H9 (cell line): ENCODE measurements around the gene PNKP. TPM values are rescaled to one million over a fixed set of nuclear protein-coding genes. Genes with fewer than 3 reads are reported as not detected.

ENCODE experiments used
- DNase-seq: peaks from one replicate; pipeline ENCODE4 v3.0.0-alpha.2; 2017
- H2AFZ ChIP-seq: one replicate; pipeline ENCODE4 v1.6.1; 2013; ENCODE audit warnings: mild to moderate bottlenecking, low read length, control low read depth, moderate library complexity
- H2AK5ac ChIP-seq: 2 replicates; pipeline ENCODE4 v1.6.1; 2013; ENCODE audit warnings: low read length, control low read depth, mixed read lengths; ENCODE audit not compliant: insufficient read length
- H2BK120ac ChIP-seq: one replicate; pipeline ENCODE4 v1.6.1; 2013; ENCODE audit warnings: low read depth, mild to moderate bottlenecking, low read length, control low read depth, inconsistent platforms; ENCODE audit not compliant: poor library complexity, severe bottlenecking
- H2BK12ac ChIP-seq: 2 replicates; pipeline ENCODE4 v1.6.1; 2013; ENCODE audit warnings: low read length, control low read depth, mixed read lengths, low read depth; ENCODE audit not compliant: insufficient read length
- H2BK15ac ChIP-seq: 2 replicates; pipeline ENCODE4 v1.6.1; 2013; ENCODE audit warnings: low read depth, low read length, control low read depth
- H2BK20ac ChIP-seq: one replicate; pipeline ENCODE4 v1.6.1; 2013; ENCODE audit warnings: low read depth, mild to moderate bottlenecking, low read length, control low read depth, inconsistent platforms; ENCODE audit not compliant: poor library complexity, severe bottlenecking
- H2BK5ac ChIP-seq: 2 replicates; pipeline ENCODE4 v1.6.1; 2013; ENCODE audit warnings: low read length, control low read depth, mixed read lengths; ENCODE audit not compliant: insufficient read length
- H3K14ac ChIP-seq: 2 replicates; pipeline ENCODE4 v1.6.1; 2013; ENCODE audit warnings: low read length, control low read depth; ENCODE audit not compliant: insufficient read depth
- H3K18ac ChIP-seq: 2 replicates; pipeline ENCODE4 v1.6.1; 2013; ENCODE audit warnings: low read depth, mild to moderate bottlenecking, mixed read lengths, low read length, control low read depth; ENCODE audit not compliant: insufficient read length
- H3K23ac ChIP-seq: 2 replicates; pipeline ENCODE4 v1.6.1; 2013; ENCODE audit warnings: low read length, control low read depth, mixed read lengths, low read depth; ENCODE audit not compliant: insufficient read length
- H3K23me2 ChIP-seq: 2 replicates; pipeline ENCODE4 v1.6.1; 2013; ENCODE audit warnings: low read depth, mild to moderate bottlenecking, mixed read lengths, low read length, control low read depth; ENCODE audit not compliant: insufficient read length, poor library complexity, severe bottlenecking
- H3K27ac ChIP-seq: 2 replicates; pipeline ENCODE4 v1.5.1; 2013; ENCODE audit warnings: low read length, control low read depth, mixed read lengths, low read depth; ENCODE audit not compliant: insufficient read length
- H3K27me3 ChIP-seq: 2 replicates; pipeline ENCODE4 v1.6.1; 2013; ENCODE audit warnings: low read length, control low read depth, inconsistent platforms; ENCODE audit not compliant: insufficient read depth
- H3K4ac ChIP-seq: 2 replicates; pipeline ENCODE4 v1.6.1; 2013; ENCODE audit warnings: low read depth, mild to moderate bottlenecking, control low read depth, inconsistent platforms, low read length, moderate library complexity
- H3K4me1 ChIP-seq: 2 replicates; pipeline ENCODE4 v1.6.1; 2013; ENCODE audit warnings: low read length, control low read depth, inconsistent platforms; ENCODE audit not compliant: insufficient read depth
- H3K4me2 ChIP-seq: 2 replicates; pipeline ENCODE4 v1.6.1; 2013; ENCODE audit warnings: low read length, control low read depth, mixed read lengths; ENCODE audit not compliant: insufficient read length, insufficient read depth
- H3K56ac ChIP-seq: 2 replicates; pipeline ENCODE4 v1.6.1; 2013; ENCODE audit warnings: low read depth, mild to moderate bottlenecking, mixed read lengths, low read length, control low read depth; ENCODE audit not compliant: insufficient read length
- H3K79me1 ChIP-seq: 2 replicates; pipeline ENCODE4 v1.6.1; 2013; ENCODE audit warnings: low read depth, mild to moderate bottlenecking, moderate library complexity, low read length, control low read depth, inconsistent platforms; ENCODE audit not compliant: insufficient read depth, poor library complexity, severe bottlenecking
- H3K79me2 ChIP-seq: 2 replicates; pipeline ENCODE4 v1.6.1; 2013; ENCODE audit warnings: low read length, control low read depth, inconsistent platforms; ENCODE audit not compliant: insufficient read depth
- H3K9ac ChIP-seq: 2 replicates; pipeline ENCODE4 v1.6.1; 2013; ENCODE audit warnings: low read length, control low read depth, mixed read lengths; ENCODE audit not compliant: insufficient read length; ENCODE audit errors: extremely low read depth
- H3K9me3 ChIP-seq: one replicate; pipeline ENCODE4 v1.6.1; 2013; ENCODE audit warnings: low read depth, low read length, inconsistent platforms; ENCODE audit not compliant: control insufficient read depth
- H3T11ph ChIP-seq: one replicate; pipeline ENCODE4 v1.6.1; 2013; ENCODE audit warnings: mild to moderate bottlenecking, low read length, control low read depth, inconsistent platforms
- H4K20me1 ChIP-seq: one replicate; pipeline ENCODE4 v1.6.1; 2013; ENCODE audit not compliant: control insufficient read depth, insufficient read length, insufficient read depth
- H4K5ac ChIP-seq: 2 replicates; pipeline ENCODE4 v1.6.1; 2013; ENCODE audit warnings: low read depth, mild to moderate bottlenecking, mixed read lengths, low read length, control low read depth; ENCODE audit not compliant: insufficient read length
- H4K8ac ChIP-seq: replicated peaks from 2 replicates; pipeline ENCODE4 v1.6.1; 2013; ENCODE audit warnings: low read length, control low read depth, mixed read lengths, low read depth; ENCODE audit not compliant: insufficient read length
- H4K91ac ChIP-seq: 2 replicates; pipeline ENCODE4 v1.6.1; 2013; ENCODE audit warnings: low read depth, mild to moderate bottlenecking, moderate library complexity, mixed read lengths, low read length, control low read depth; ENCODE audit not compliant: insufficient read length
- H3K27ac Mint-ChIP-seq, 3 experiments: 2 replicates in 2 of 3; 3 replicates in 1 of 3; pipeline ENCODE4 v1.8.0; 2020 to 2021; ENCODE audit warnings: mixed read lengths in 3 of 3, mild to moderate bottlenecking in 1 of 3, moderate library complexity in 1 of 3
- H3K27me3 Mint-ChIP-seq: 2 replicates; pipeline ENCODE4 v1.8.0; 2021; ENCODE audit warnings: low read depth, mild to moderate bottlenecking, moderate library complexity, mixed read lengths
- H3K36me3 Mint-ChIP-seq, 3 experiments: 2 replicates in 2 of 3; 3 replicates in 1 of 3; pipeline ENCODE4 v1.8.0; 2020 to 2021; ENCODE audit warnings: low read depth in 3 of 3, mixed read lengths in 3 of 3; ENCODE audit not compliant: insufficient read depth in 1 of 3
- H3K4me1 Mint-ChIP-seq, 2 experiments: 2 replicates each; pipeline ENCODE4 v1.8.0; 2020; ENCODE audit warnings: mixed read lengths in 2 of 2
- H3K4me3 Mint-ChIP-seq, 2 experiments: 2 replicates in 1 of 2; 3 replicates in 1 of 2; pipeline ENCODE4 v1.8.0; 2020 to 2021; ENCODE audit warnings: mild to moderate bottlenecking in 2 of 2, mixed read lengths in 2 of 2, moderate library complexity in 1 of 2
- H3K9me3 Mint-ChIP-seq, 2 experiments: 2 replicates in 1 of 2; 3 replicates in 1 of 2; pipeline ENCODE4 v1.8.0; 2020; ENCODE audit warnings: mild to moderate bottlenecking in 2 of 2, mixed read lengths in 2 of 2, moderate library complexity in 1 of 2
- WGBS: extraction: QIAGEN DNeasy Blood & Tissue Kit; methylation state at CpG from one replicate; pipeline ENCODE4 v1.1.7; 2013; ENCODE audit warnings: missing lambda C conversion rate, low lambda C conversion rate, mixed read lengths; ENCODE audit not compliant: insufficient read length; ENCODE audit errors: extremely low coverage; 5-methylcytosine and 5-hydroxymethylcytosine counted together
- total RNA-seq: library from RNA; stranded (reverse); gene quantifications from 2 replicates; pipeline ENCODE4 v1.2.1, GENCODE V29; 2021
- TF ChIP-seq, protein P1 (sequence below): fragments of 200-600 bp; sonication (generic); conservative IDR thresholded peaks from 3 replicates; pipeline ENCODE4 v1.8.0; 2021; ENCODE audit warnings: antibody characterized with exemption, mild to moderate bottlenecking

PNKP gene
- total RNA-seq, 1 experiment from 2014 or later = 157 TPM

DNA sequence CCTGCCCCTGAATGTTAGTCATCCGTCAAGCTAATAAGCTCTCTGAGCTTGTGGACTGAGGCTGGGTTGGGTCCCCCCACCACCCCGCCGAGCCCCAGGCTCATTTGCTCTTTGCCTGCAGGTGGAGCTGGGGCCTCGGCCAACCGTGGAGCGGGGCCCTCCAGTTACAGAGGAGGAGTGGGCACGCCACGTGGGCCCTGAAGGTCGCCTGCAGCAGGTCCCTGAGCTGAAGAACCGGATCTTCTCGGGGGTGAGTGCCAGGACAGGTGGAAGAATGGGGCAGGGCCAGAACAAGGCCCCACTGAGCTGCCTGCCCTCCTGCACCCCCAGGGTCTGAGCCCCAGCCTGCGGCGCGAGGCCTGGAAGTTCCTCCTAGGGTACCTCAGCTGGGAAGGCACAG, 15.3 kb upstream of the PNKP start:
- no peak overlapping the region for H2BK120ac ChIP-seq
- peaks cover 11 to 16% of the 10 kb centered on the region in 2 experiments for H3K4me1 Mint-ChIP-seq
- H3K4me3 Mint-ChIP-seq = no peak overlapping the region
- H3K9ac ChIP-seq = no peak overlapping the region
- H2BK20ac ChIP-seq = no peak overlapping the region
- H3K79me2 ChIP-seq = no peaks in the 10 kb centered on the region
- H3K56ac ChIP-seq = no peak overlapping the region
- no CpG with 5 or more reads among the region's 14 CpGs for WGBS
- no peak for DNase-seq
- H3K14ac ChIP-seq = no peak overlapping the region
- H3K4me1 ChIP-seq = no peaks in the 10 kb centered on the region
- H3K27me3 ChIP-seq = no peaks in the 10 kb centered on the region
- H3K18ac ChIP-seq = no peak overlapping the region
- H3K23ac ChIP-seq = no peak overlapping the region
- H3K27me3 Mint-ChIP-seq = no peaks in the 10 kb centered on the region
- H3K79me1 ChIP-seq = no peaks in the 10 kb centered on the region
- peaks cover 6% of the 10 kb centered on the region for H3K23me2 ChIP-seq
- no peaks in the 10 kb centered on the region for H3K9me3 ChIP-seq
- H3K27ac Mint-ChIP-seq = no peak overlapping the region
- TF ChIP-seq, protein P1, sequence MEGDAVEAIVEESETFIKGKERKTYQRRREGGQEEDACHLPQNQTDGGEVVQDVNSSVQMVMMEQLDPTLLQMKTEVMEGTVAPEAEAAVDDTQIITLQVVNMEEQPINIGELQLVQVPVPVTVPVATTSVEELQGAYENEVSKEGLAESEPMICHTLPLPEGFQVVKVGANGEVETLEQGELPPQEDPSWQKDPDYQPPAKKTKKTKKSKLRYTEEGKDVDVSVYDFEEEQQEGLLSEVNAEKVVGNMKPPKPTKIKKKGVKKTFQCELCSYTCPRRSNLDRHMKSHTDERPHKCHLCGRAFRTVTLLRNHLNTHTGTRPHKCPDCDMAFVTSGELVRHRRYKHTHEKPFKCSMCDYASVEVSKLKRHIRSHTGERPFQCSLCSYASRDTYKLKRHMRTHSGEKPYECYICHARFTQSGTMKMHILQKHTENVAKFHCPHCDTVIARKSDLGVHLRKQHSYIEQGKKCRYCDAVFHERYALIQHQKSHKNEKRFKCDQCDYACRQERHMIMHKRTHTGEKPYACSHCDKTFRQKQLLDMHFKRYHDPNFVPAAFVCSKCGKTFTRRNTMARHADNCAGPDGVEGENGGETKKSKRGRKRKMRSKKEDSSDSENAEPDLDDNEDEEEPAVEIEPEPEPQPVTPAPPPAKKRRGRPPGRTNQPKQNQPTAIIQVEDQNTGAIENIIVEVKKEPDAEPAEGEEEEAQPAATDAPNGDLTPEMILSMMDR = no peak
- no peak overlapping the region for H3K27ac ChIP-seq
- no peak overlapping the region for H3T11ph ChIP-seq
- no peak overlapping the region for H3K4ac ChIP-seq
- H2BK12ac ChIP-seq = no peak overlapping the region
- no peak overlapping the region for H2BK5ac ChIP-seq
- H4K91ac ChIP-seq = no peak overlapping the region
- H3K9me3 Mint-ChIP-seq = no peaks in the 10 kb centered on the region
- H4K8ac ChIP-seq = no peak overlapping the region
- H4K20me1 ChIP-seq = no peaks in the 10 kb centered on the region
- H2AFZ ChIP-seq = no peak overlapping the region
- no peak overlapping the region for H4K5ac ChIP-seq
- H2BK15ac ChIP-seq = no peak overlapping the region
- peaks cover 56 to 71% (median 71%) of the 10 kb centered on the region in 3 experiments for H3K36me3 Mint-ChIP-seq
- no peak overlapping the region for H2AK5ac ChIP-seq
- H3K4me2 ChIP-seq = no peak overlapping the region
